ENCODE data around the gene PRM3. TPM values are rescaled to one million over a fixed set of nuclear protein-coding genes. Genes with fewer than 3 reads are reported as not detected.
A peak's percentile ranks its signal among the peaks of the same experiment; 100 is the strongest.

The PRM3 gene
- total and polyA plus RNA-seq, 3 experiments from 2014 or later: not detected

- peak overlapping the region; percentile 92 to 100 (median 96) for H3K27ac Mint-ChIP-seq
- ChIA-PET POLR2A (interaction anchor here (1.0 to 3.9 kb wide), 8 partner anchors 24 to 486 kb away, joined by 3 to 74 read pairs (median 6); partner anchors contain the start of gene TXNDC11), CTCF (interaction anchor here (0.8 to 5.9 kb wide), 25 partner anchors 10 to 330 kb away, joined by 3 to 46 read pairs (median 8); partner anchors contain the start of genes DEXI, PRM3 and TNP2)
- Histone ChIP-seq H3K4me3 (ENCODE audit: low read length) (peak overlapping the region; percentile 81), H3K4me1 (ENCODE audit: insufficient read depth, low read length) (peaks cover 53% of the 10 kb centered on the region), H3K27ac (ENCODE audit: low read depth, low read length) (peak overlapping the region; percentile 80), H3K27me3 (ENCODE audit: insufficient read depth, low read length, poor library complexity, severe bottlenecking) (no peaks in the 10 kb centered on the region), H3K36me3 (ENCODE audit: insufficient read depth, low read length) (no peaks in the 10 kb centered on the region), H3K9me3 (ENCODE audit: low read length) (no peaks in the 10 kb centered on the region)
- H3K27me3 Mint-ChIP-seq: peaks cover 0 to 7% of the 10 kb centered on the region in 2 donors
- DNase-seq: peak in 2 of 5 donors; percentile 24
- peaks cover 0 to 19% (median 2%) of the 10 kb centered on the region in 3 donors for H3K36me3 Mint-ChIP-seq
- no peaks in the 10 kb centered on the region for H3K9me3 Mint-ChIP-seq
- peaks cover 48 to 64% (median 48%) of the 10 kb centered on the region in 3 donors for H3K4me1 Mint-ChIP-seq
- H3K4me3 Mint-ChIP-seq: peak overlapping the region; percentile 95 to 100 (median 97)
Measured at GRCh38 chr16:11256661-11257130, 16.7 kb downstream of the PRM3 start.

- ChIA-PET POLR2A (interaction anchor here (0.9 to 3.9 kb wide), 13 partner anchors 15 to 487 kb away, joined by 3 to 74 read pairs (median 6); partner anchors contain the start of gene TXNDC11), CTCF (interaction anchor here (0.8 to 5.9 kb wide), 37 partner anchors 10 to 329 kb away, joined by 3 to 46 read pairs (median 5); partner anchors contain the start of genes DEXI, PRM3 and TNP2)
- peak within 1 kb of the TSS; percentile 80 for H3K27ac ChIP-seq (ENCODE audit: low read depth, low read length)
- Mint-ChIP-seq H3K27me3 (peaks cover 0 to 7% of the 10 kb centered on the region in 2 donors), H3K27ac (peak within 1 kb of the TSS; percentile 92 to 100 (median 96)), H3K4me1 (peaks cover 50 to 70% (median 51%) of the 10 kb centered on the region in 3 donors), H3K36me3 (peaks cover 0 to 19% (median 2%) of the 10 kb centered on the region in 3 donors), H3K4me3 (peak within 1 kb of the TSS; percentile 95 to 100 (median 97)), H3K9me3 (no peaks in the 10 kb centered on the region)
- no peaks in the 10 kb centered on the region for H3K36me3 ChIP-seq (ENCODE audit: insufficient read depth, low read length)
- no peaks in the 10 kb centered on the region for H3K27me3 ChIP-seq (ENCODE audit: insufficient read depth, low read length, poor library complexity, severe bottlenecking)
- peaks cover 60% of the 10 kb centered on the region for H3K4me1 ChIP-seq (ENCODE audit: insufficient read depth, low read length)
- DNase-seq: peak; percentile 80 to 90 (median 85)
- H3K9me3 ChIP-seq (ENCODE audit: low read length): no peaks in the 10 kb centered on the region
- peak within 1 kb of the TSS; percentile 83 for H3K4me3 ChIP-seq (ENCODE audit: low read length)
Measured at GRCh38 chr16:11255737-11256660, 17.4 kb downstream of the PRM3 start, which contains the start of gene SOCS1. SOCS1 (minus strand) TSS chr16:11256204; CDS start chr16:11255478, 726 bp downstream.

- no peaks in the 10 kb centered on the region for H3K27me3 ChIP-seq (ENCODE audit: insufficient read depth, low read length, poor library complexity, severe bottlenecking)
- H3K4me3 ChIP-seq (ENCODE audit: low read length): peak overlapping the region; percentile 83
- peaks cover 62% of the 10 kb centered on the region for H3K4me1 ChIP-seq (ENCODE audit: insufficient read depth, low read length)
- no peaks in the 10 kb centered on the region for H3K9me3 ChIP-seq (ENCODE audit: low read length)
- Mint-ChIP-seq H3K4me1 (peaks cover 51 to 75% (median 56%) of the 10 kb centered on the region in 3 donors), H3K9me3 (no peaks in the 10 kb centered on the region), H3K27ac (peak overlapping the region in 7 of 8 donors; percentile 46 to 86 (median 78)), H3K27me3 (peaks cover 0 to 7% of the 10 kb centered on the region in 2 donors), H3K4me3 (peak overlapping the region; percentile 80 to 94 (median 83)), H3K36me3 (peaks cover 0 to 22% (median 6%) of the 10 kb centered on the region in 3 donors)
- ChIA-PET CTCF (interaction anchor here (0.7 to 5.9 kb wide), 49 partner anchors 9 to 313 kb away, joined by 3 to 46 read pairs (median 4); partner anchors contain the start of genes DEXI and TNP2), POLR2A (interaction anchor here (0.6 to 3.9 kb wide), 18 partner anchors 14 to 555 kb away, joined by 3 to 74 read pairs (median 4); partner anchors contain the start of genes DEXI and TXNDC11)
- peak overlapping the region; percentile 80 for H3K27ac ChIP-seq (ENCODE audit: low read depth, low read length)
- no peaks in the 10 kb centered on the region for H3K36me3 ChIP-seq (ENCODE audit: insufficient read depth, low read length)
- DNase-seq: peak; percentile 47 to 86 (median 76)
Measured at GRCh38 chr16:11254913-11255736, 18.3 kb downstream of the PRM3 start.

- ChIA-PET POLR2A (interaction anchor here (0.6 to 3.9 kb wide), 11 partner anchors 13 to 556 kb away, joined by 3 to 74 read pairs (median 5); partner anchors contain the start of gene DEXI), CTCF (interaction anchor here (0.7 to 5.9 kb wide), 38 partner anchors 8 to 459 kb away, joined by 3 to 46 read pairs (median 4); partner anchors contain the start of genes DEXI and TNP2)
- peak overlapping the region; percentile 63 to 98 (median 90) for H3K27ac Mint-ChIP-seq
- peaks cover 0 to 7% of the 10 kb centered on the region in 2 donors for H3K27me3 Mint-ChIP-seq
- H3K4me3 ChIP-seq (ENCODE audit: low read length): peak overlapping the region; percentile 83
- DNase-seq: no peak
- H3K9me3 Mint-ChIP-seq: no peaks in the 10 kb centered on the region
- peaks cover 62% of the 10 kb centered on the region for H3K4me1 ChIP-seq (ENCODE audit: insufficient read depth, low read length)
- peak overlapping the region; percentile 80 to 94 (median 87) for H3K4me3 Mint-ChIP-seq
- peaks cover 48 to 67% (median 54%) of the 10 kb centered on the region in 3 donors for H3K4me1 Mint-ChIP-seq
- H3K36me3 ChIP-seq (ENCODE audit: insufficient read depth, low read length): no peaks in the 10 kb centered on the region
- H3K27ac ChIP-seq (ENCODE audit: low read depth, low read length): peak overlapping the region; percentile 80
- H3K9me3 ChIP-seq (ENCODE audit: low read length): no peaks in the 10 kb centered on the region
- peaks cover 0 to 22% (median 6%) of the 10 kb centered on the region in 3 donors for H3K36me3 Mint-ChIP-seq
- H3K27me3 ChIP-seq (ENCODE audit: insufficient read depth, low read length, poor library complexity, severe bottlenecking): no peaks in the 10 kb centered on the region
Measured at GRCh38 chr16:11253995-11254912, 19.2 kb downstream of the PRM3 start.

- peak; percentile 35 to 66 (median 43) for DNase-seq
- Mint-ChIP-seq H3K36me3 (peaks cover 0 to 22% (median 6%) of the 10 kb centered on the region in 3 donors), H3K27ac (peak overlapping the region; percentile 78 to 98 (median 90)), H3K27me3 (peaks cover 0 to 7% of the 10 kb centered on the region in 2 donors), H3K4me1 (peaks cover 40 to 57% (median 46%) of the 10 kb centered on the region in 3 donors), H3K4me3 (peak overlapping the region; percentile 74 to 93 (median 87)), H3K9me3 (no peaks in the 10 kb centered on the region)
- H3K4me1 ChIP-seq (ENCODE audit: insufficient read depth, low read length): peaks cover 53% of the 10 kb centered on the region
- H3K36me3 ChIP-seq (ENCODE audit: insufficient read depth, low read length): no peaks in the 10 kb centered on the region
- ChIA-PET POLR2A (interaction anchor here (0.7 to 3.9 kb wide), 3 partner anchors 20 to 282 kb away, joined by 3 to 74 read pairs (median 38); no protein-coding TSS in a partner anchor), CTCF (interaction anchor here (1.1 to 5.9 kb wide), 16 partner anchors 7 to 460 kb away, joined by 3 to 45 read pairs (median 5); partner anchors contain the start of gene TNP2)
- H3K4me3 ChIP-seq (ENCODE audit: low read length): peak overlapping the region; percentile 83
- no peaks in the 10 kb centered on the region for H3K9me3 ChIP-seq (ENCODE audit: low read length)
- H3K27me3 ChIP-seq (ENCODE audit: insufficient read depth, low read length, poor library complexity, severe bottlenecking): no peaks in the 10 kb centered on the region
- H3K27ac ChIP-seq (ENCODE audit: low read depth, low read length): peak overlapping the region; percentile 80
Measured at GRCh38 chr16:11253009-11253994, 20.1 kb downstream of the PRM3 start.

Measured in CD8-positive, alpha-beta memory T cell (primary cell).